HFFc6 (cell line): ENCODE results near the gene ELMO1. TPM values are rescaled to one million over a fixed set of nuclear protein-coding genes. Genes with fewer than 3 reads are reported as not detected.

Source experiments
- DNase-seq: peaks from one replicate; pipeline ENCODE4 v3.0.0-alpha.2; 2018
- H3K27ac Mint-ChIP-seq: 2 replicates; pipeline ENCODE4 v1.8.0; 2020; ENCODE audit warnings: mild to moderate bottlenecking, mixed read lengths
- H3K27me3 Mint-ChIP-seq: 2 replicates; pipeline ENCODE4 v1.8.0; 2021; ENCODE audit warnings: mild to moderate bottlenecking, moderate library complexity, mixed read lengths; ENCODE audit not compliant: insufficient read depth
- H3K36me3 Mint-ChIP-seq: 2 replicates; pipeline ENCODE4 v1.8.0; 2021; ENCODE audit warnings: low read depth, mixed read lengths
- H3K4me1 Mint-ChIP-seq: 2 replicates; pipeline ENCODE4 v1.8.0; 2020; ENCODE audit warnings: low read depth, mixed read lengths
- H3K4me3 Mint-ChIP-seq: 2 replicates; pipeline ENCODE4 v1.8.0; 2020; ENCODE audit warnings: mild to moderate bottlenecking, moderate library complexity, mixed read lengths
- H3K9me3 Mint-ChIP-seq: 2 replicates; pipeline ENCODE4 v1.8.0; 2020; ENCODE audit warnings: mild to moderate bottlenecking, mixed read lengths
- CTCF ChIP-seq: fragments of 200-600 bp; sonication (generic); IDR thresholded peaks from 2 replicates; pipeline ENCODE4 v1.5.0; 2021; ENCODE audit warnings: antibody characterized with exemption, mild to moderate bottlenecking
- total RNA-seq, 6 experiments: library from RNA; stranded (reverse); fragmentation: NEBNext Ultra II Directional; extraction: Animal tissue kit (Norgen Biotek cat#: 25700); gene quantifications; 2 replicates in 1 of 6; 3 replicates in 5 of 6; pipeline ENCODE4 v1.2.3, GENCODE V29; 2021

The ELMO1 gene
- total RNA-seq, 6 experiments from 2014 or later: not detected

- Mint-ChIP-seq H3K4me1 (peaks cover 44% of the 10 kb centered on the region), H3K27ac (peak overlapping the region; percentile 91), H3K27me3 (no peaks in the 10 kb centered on the region; the same call in 1 of the 2 replicates), H3K36me3 (0 out of 2 replicates have a peak, but pooled peaks cover 4% of the 10 kb centered on the region), H3K4me3 (peak overlapping the region; percentile 66), H3K9me3 (no peaks in the 10 kb centered on the region)
- TF ChIP-seq CTCF: no peak
- DNase-seq: no peak
Measured at GRCh38 chr7:37032258-37032601, 416.4 kb downstream of the ELMO1 start.

GRCh38 chr7:37031571-37032257 is 416.9 kb downstream of the ELMO1 start:
- peak; percentile 98 for DNase-seq
- Mint-ChIP-seq H3K27ac (peak overlapping the region; percentile 91), H3K4me1 (peaks cover 44% of the 10 kb centered on the region)

GRCh38 chr7:37028909-37029440 is 419.7 kb downstream of the ELMO1 start:
- Mint-ChIP-seq H3K4me1 (peaks cover 44% of the 10 kb centered on the region), H3K4me3 (no peak overlapping the region), H3K27ac (no peak overlapping the region), H3K9me3 (no peaks in the 10 kb centered on the region), H3K27me3 (peaks cover 4% of the 10 kb centered on the region), H3K36me3 (0 out of 2 replicates have a peak, but pooled peaks cover 4% of the 10 kb centered on the region)
- no peak for TF ChIP-seq CTCF
- no peak for DNase-seq

More at GRCh38 chr7:37031571-37032257, 416.9 kb downstream of the ELMO1 start:
- Mint-ChIP-seq H3K27me3 (peaks cover 2% of the 10 kb centered on the region), H3K9me3 (no peaks in the 10 kb centered on the region), H3K36me3 (0 out of 2 replicates have a peak, but pooled peaks cover 4% of the 10 kb centered on the region), H3K4me3 (peak overlapping the region; percentile 66)
- TF ChIP-seq CTCF: no peak

- Mint-ChIP-seq H3K27me3 (peaks cover 6% of the 10 kb centered on the region), H3K9me3 (no peaks in the 10 kb centered on the region), H3K27ac (no peak overlapping the region), H3K36me3 (no peaks in the 10 kb centered on the region), H3K4me3 (no peak overlapping the region), H3K4me1 (peaks cover 34% of the 10 kb centered on the region)
- no peak for DNase-seq
- TF ChIP-seq CTCF: no peak
Measured at GRCh38 chr7:37027557-37028341, 420.9 kb downstream of the ELMO1 start.

- Mint-ChIP-seq H3K36me3 (no peaks in the 10 kb centered on the region), H3K27me3 (peaks cover 6% of the 10 kb centered on the region), H3K27ac (no peak overlapping the region), H3K4me1 (peaks cover 28% of the 10 kb centered on the region), H3K9me3 (no peaks in the 10 kb centered on the region), H3K4me3 (no peak overlapping the region)
- DNase-seq: no peak
- no peak for TF ChIP-seq CTCF
Measured at GRCh38 chr7:37027104-37027503, 421.6 kb downstream of the ELMO1 start.
